Ramos (cell line): Measurements from ENCODE around the gene NEGR1.

Experiments used
- in situ Hi-C: fragments of 300-500 bp; cut with MboI; formaldehyde crosslinking; loops from one replicate; pipeline ENCODE4 v1.14.3; 2022; ENCODE audit warnings: low sequenced_read_pairs; ENCODE audit not compliant: unreplicated experiment

Gene NEGR1

DNA sequence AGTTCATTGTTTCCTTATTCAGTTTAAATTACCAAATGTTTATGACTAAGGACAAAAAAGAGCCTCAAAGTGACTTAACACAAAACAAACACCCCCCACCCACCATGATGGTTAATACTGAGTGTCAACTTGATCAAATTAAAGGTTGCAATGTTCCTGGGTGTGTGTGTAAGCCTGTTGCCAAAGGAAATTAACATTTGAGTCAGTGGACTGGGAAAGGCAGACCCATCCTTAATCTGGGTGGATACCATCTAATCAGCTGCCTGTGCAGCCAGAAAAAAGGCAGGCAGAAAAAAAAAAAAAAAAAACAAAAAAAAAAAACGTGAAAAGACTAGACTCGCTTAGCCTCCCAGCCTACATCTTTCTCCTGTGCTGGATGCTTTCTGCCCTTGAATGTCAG lies 543.4 kb downstream of the NEGR1 start:
- in situ Hi-C loops: no loop called here

DNA sequence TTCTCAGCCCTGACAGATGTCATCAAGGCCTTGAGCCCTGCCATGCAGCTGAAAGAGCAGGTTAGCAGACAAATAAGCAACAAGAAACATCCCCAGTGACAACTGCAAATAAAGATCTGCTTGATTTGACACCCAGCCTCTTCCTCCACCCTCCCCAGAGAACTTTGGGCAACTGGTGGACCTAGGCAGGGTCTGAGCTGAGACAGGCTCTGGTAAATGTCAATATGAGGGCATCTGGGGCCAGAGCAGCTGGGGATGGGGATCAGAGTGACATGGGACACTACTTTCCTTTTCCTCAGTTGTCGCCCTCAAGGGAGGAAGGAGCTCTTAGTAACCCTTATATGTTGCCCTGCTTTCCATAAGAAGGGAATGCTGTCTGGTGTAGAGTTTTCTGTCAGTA lies 544.1 kb downstream of the NEGR1 start:
- in situ Hi-C loops: no loop called here

DNA sequence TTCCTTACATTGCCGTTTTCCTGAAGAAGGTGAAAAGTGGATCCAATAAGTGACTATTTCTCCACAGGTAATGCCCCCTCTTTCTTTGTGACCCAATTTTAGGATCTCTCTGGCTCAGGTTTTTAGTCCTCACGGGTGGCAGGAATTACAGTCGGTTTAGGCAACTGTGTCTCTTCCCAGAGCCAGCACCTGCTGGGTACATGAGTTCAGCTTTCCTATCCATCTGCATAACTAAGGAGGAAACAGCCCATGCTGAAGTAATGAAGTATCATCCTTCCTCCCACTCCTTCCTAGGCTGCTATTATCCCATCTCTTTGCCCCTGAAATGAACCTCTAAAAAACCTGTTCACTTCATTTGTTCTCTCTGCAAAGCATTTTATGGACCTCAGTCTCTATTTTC lies 544.6 kb downstream of the NEGR1 start:
- in situ Hi-C loops: no loop called here

DNA sequence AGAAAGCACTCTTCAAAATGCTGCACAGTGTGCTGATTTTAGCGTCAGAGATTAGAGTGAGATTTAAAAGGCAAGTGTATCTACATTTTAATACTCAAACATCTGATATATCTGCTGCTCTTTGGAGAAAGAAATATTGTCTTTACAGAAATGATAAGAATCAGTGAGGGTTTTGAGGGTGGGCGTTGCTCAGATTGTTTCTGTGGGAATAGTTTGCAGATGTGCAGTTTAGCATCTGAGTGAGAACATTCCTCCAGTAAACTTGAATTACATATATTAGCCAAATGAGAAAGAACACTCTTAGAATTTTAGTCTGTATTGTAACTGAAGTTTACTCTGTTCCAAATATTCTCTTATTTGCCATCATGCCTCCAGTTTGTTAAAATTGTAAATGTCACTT lies 549.2 kb downstream of the NEGR1 start:
- in situ Hi-C loops: no loop called here

DNA sequence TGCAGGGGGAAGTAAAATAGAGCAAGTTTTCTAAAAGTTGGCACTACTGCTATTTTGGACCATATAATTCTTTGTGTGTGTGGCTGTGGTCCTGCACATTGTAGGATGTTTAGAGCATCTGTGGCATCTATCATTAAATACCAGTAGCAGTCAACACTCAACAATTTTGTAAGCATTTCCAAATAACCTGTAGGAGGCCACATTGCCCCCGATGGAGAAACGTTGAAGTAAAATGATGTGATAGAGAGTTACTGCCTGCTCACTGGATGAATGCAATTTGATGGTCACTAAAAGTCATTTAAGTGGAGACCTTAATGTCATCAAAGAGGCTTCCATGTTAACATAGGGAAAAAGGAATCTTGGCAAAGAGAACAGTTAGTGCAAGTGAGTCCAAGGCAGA lies 560.8 kb downstream of the NEGR1 start:
- in situ Hi-C loops: no loop called here

DNA sequence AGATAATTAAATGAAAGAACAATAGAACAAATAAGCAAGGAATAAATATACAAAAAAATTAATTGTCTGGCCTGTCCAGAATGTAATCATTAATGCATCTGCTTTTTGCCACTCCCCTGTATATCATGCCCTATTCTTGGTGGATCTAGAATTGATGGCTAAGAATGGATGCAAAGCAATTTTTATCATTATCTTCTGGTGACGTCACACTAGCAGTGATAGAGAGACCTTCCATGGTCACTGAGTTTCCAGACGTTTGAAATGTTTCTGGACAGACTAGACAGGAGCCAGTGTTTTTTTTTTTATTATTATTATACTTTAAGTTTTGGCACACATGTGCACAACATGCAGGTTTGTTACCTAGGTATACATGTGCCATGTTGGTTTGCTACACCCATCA lies 563.0 kb downstream of the NEGR1 start:
- in situ Hi-C loops: no loop called here

DNA sequence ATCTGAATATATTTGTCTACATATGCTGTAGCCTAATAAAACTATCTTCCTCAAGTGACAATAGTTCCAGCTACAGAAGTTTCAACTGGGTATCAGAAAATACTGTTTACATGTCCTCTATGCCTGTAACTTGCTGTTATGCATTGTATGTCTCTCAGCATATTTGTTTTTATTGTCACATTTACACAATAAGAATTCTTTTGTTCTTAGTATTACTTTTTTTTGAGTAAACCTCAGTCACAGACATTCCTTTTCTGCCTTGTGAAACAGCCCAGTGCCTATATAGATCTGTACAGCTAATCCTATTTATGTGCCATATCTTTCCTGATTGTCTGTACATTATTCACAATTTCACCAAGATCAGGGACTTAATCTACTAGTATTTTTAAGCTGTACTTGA lies 565.2 kb downstream of the NEGR1 start:
- in situ Hi-C loops: no loop called here

DNA sequence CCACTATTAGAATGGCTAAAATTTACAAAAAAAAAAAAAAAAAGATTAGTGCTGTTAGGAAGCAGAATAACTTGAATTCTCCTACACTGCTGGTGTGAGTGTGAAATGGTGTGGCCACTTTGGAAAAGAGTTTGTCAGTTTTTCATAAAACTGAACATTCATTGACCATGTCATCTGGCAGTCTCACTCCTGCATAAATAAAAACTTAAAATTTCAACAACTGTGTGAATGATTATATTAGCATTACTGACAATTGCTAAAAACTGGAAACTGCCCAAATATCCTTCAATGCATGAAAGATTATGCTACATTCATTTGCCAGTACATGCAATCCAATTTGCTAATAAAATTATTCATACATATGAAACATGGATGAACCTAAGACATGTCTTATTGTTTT lies 570.9 kb downstream of the NEGR1 start:
- in situ Hi-C loops: no loop called here

DNA sequence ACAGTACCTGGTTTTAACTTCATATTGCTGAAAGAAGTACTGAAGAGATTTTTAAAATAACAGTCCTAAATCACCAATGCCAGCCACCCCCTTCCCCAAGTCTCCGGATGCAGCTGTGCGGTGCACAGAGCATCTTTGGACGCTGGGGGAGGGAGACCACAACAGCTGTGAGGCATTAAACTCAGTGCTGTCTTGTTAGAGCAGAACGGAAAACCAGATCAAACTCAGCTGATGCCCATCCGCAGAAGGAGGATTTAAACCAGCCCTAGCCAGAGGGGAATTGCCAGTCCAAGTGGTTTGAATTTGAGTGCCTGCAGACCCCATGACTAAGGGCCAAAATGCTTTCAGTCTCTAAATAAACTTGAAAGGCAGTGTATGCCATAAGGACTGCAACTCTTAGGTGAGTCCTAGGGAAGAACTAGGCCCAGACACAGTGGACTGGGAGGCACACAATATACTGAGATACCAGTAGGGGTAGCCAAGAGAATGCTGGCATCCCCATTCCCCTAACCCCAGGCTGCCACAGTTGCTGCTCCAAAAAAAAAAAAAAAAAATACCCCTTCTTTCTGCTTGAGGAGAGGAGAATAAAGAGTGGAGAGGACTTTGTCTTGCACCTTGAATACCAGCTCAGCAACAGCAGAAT lies 576.2 kb downstream of the NEGR1 start:
- in situ Hi-C loops: no loop called here

DNA sequence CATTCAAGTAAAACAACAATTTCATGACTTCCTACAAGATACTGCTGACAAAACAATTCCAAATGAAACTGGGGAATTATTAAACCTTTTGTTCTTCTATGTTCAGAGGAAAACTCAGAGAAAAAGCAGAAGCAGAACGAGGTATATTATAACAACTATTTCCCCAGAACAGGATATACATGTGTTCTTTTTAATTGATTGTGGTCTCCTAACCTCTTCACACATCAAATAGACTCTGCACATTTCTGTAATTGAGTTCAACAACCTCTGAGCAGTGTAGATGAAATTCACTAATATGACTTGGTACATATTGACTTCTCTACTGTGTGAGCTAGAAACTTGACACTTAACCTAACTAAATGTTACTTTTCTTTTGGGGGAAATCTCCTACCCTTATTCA lies 584.2 kb downstream of the NEGR1 start:
- in situ Hi-C loops: no loop called here

DNA sequence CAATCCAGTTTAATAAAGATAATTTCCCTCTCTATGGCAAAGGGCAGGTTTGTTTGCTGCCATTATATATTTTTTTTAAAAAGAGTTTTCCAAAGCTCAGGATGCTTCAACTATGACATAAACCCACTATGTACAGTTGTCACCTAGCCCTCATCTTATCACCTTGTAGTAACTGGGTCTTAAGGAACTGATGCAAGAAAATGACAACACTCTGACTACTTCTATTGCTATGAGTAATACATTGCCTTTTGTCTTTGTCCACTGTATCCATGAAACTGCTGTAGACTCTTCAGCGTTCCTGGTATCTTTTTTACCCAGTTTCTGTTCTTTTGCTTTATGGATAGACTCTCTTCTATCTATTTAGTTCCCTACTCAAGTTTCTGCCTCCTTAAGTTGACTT lies 586.5 kb downstream of the NEGR1 start:
- in situ Hi-C loops: no loop called here

DNA sequence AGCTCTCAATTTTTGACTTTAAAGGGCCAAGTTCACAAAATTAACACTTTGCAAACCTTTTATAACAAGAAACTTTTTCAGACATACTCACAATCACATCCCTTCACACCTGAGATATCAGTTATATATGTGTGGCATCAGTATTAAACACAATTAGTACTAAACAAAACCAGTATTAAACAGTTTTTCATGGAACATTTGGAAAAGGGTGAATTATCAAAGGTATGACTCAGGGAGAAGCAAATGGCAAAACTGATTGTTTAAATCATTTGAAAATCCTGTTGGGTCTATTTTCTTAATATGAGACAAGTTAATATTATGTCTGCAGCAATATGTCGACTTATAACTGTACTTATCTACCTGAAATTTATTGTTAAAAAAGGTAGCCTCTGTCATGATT lies 587.3 kb downstream of the NEGR1 start:
- in situ Hi-C loops: no loop called here

DNA sequence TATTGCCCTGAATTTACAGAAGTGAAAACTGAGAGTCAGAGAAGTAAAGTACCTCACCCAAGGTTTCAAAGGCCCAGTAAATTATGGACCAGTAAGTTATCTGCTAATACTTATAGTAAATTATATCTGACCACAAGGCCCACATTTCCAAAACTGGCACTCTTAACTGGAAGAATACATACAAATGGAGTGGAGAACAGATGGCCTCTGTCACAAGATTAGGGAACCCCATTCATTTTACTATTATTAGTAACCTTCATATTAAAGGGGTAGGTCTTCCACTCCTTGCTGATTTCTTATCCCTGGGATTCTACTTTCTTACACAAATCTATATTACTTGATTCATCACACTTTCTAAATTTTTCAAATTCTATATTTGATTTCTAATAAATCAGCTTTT lies 588.8 kb downstream of the NEGR1 start:
- in situ Hi-C loops: no loop called here

DNA sequence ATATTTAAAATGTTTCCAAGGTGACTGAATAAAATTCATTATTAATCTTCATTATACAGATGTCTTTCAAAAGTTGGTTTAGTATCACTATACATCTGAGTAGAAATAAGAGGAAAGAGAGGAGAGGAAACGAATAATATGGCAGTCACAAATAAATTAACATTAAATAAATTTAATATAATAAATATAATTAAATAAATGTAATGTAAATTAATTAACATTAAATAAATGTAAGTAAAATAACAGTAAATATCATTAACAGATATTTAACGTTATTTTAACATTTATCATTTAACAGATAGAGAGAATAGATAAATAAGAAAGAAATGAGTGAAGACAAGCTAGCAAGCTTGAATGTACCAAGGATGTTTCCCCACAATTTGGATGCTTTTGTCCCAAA lies 592.7 kb downstream of the NEGR1 start:
- in situ Hi-C loops: no loop called here

DNA sequence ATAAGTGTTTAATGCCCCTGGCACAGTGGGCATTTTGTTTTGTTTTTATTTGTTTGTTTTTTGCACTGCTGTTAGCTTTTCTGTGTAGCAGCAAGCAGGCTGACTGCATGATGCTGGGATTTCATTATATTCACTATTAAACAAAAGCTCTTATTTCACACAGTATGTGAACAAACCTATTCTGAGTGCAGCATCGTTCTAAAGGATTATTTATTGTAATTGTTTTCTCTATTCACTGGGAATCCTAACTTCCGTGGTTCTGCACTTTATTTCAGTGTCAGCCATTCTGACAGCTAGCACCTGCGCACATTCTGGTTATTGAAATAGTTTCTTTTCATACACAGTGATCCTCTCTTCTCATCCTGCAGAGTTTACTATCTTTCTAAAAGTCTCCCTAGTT lies 595.0 kb downstream of the NEGR1 start:
- in situ Hi-C loops: no loop called here

DNA sequence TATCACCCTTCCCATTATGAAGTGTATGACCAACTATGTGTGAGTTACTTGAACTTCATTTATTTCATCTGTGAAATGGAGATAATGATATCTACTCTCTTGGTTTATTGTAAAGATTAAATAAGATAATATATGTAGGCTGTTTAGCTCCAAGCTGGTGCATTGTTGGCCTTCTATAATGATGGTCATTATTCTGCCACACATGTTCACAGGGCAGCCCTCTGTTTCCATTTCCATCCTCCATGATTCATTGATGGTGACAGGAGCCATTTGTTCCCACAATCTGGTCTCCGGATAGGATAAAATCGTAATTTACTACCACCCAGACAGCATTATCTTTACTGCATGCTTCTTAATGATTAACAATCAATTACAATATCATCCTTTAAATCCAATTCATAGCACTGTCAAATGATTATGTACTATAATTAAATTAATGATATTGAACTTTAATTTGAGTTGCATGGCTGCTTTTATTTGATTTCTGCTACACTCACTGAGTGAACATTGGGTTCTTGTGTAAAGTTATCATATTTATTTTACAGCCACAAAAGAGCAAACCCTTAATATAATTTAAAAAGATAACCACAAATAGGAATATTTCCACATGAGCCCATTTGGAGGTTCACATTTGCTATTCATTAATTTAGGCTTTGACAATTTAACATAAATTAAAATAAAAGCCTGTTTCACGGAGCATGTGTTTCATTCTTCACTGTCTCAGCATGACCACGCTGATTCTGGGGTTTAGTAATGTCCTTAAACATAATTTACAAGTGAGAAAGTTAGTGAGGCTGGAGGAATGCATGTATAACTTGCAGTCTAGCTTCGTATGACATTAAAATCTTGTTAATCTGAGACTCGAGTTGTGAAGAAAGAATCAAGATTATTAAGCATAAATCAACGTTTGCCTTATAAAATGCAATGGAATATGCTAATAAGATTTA lies 605.1 kb downstream of the NEGR1 start:
- in situ Hi-C loops: no loop called here

DNA sequence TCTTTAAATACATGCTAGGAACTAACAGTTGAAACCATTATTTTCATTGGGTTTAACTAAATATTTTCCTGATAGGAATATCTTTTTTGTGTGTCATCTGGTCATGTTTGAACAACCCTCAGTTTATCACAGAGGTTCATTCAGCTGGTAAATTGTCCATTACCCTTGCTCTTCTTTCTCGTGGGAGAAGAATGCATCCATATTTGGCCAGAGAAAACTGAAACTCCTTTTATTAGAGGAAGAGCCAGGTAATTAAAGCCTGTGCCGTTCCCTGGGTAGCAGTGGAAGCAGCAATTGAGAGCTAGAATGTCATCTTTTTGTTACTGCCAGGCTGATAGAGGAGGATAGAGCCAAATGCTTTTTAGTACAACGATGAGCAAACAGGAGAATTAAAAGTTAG lies 614.3 kb downstream of the NEGR1 start:
- in situ Hi-C loops: no loop called here

DNA sequence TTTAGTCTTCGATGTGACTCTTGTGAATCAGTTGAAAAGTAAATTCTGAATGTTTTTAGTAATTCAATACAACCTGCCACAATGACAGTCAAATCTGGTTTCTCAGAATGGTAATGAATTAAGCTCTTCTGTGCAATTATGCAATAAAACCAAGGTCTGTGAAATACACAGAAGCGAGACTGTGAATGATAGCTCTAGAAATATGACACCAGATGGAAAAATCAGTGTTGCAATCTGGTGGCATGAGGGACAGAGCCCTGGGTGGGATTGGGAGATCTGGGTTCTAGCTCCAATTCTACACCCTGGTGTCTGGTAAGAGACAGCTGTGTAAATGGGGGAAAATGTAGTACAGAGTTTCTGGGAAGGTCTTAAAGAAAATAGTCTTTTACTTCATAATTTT lies 615.1 kb downstream of the NEGR1 start:
- in situ Hi-C loops: no loop called here

DNA sequence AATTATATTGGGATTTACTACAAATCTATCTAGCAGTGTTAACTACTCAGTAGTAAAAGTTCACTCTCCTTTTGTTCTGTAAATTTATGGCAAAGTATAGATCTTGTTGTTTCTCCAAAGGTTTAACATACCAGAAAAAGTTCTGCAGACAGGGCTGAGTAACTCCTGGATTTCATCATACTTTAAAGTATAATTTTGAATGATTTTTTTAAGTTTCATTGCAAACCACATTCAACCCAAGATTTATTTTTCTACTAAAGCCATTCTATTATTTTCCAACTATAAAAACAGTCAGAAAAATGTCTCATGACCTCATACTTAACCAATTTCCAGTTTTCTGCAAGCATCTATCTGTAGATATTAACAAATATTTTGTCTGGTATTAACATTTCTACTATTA lies 615.7 kb downstream of the NEGR1 start:
- in situ Hi-C loops: no loop called here

DNA sequence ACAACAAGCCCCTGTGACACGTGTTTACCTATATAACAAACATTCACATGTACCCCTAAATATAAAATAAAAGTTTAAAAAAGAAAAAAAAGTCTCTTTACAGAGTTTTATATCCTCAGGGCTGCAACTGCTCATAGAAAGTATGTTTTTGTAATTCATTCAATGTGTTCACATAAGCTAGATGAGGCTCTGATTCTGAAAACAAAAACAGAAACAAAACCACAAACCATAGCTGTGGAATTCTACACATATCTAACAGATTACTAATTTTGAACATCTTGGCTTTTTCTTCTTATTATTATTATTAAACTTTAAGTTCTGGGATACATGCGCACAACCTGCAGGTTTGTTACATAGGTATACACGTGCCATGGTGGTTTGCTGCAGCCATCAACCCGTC lies 621.9 kb downstream of the NEGR1 start:
- in situ Hi-C loops: no loop called here

DNA sequence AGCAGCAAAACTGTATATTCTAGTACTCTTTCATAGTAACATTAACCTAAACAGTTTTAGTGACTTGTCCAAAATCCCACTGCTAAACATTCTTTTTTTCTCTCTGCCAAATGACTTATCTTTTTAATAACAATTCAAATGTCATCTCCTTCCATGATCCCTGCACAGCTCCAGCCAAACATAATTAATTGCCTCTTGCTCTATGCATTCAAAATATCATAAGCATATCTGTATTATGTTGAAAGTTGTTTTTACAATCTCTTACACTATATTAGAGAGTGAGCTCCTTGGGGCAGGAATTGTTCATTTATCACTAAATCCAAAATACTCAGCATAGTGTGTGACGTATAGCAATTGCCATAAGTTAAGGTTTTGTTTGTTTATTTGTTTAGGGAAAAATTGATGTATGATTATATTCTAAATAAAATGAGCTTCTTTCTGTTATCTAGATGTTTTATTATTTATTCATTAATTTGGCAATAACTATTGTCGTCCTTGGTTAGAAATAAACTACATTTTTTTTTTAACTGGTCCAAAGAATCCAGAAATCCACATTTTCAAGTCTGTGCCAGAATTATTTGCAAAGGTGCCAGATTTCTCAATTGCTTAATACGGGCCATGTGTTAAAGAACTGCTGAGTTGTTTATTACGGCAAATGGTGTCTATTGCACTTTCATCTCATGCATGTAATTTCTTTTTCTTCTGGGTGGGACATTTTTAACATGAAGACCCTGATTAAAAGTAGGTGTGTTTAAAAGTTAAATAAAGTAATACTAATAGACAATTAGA lies 624.3 kb downstream of the NEGR1 start:
- in situ Hi-C loops: no loop called here
